Spleen (tissue), 11 donors: ENCODE data around the gene FAM193A. TPM values are rescaled to one million over a fixed set of nuclear protein-coding genes. Genes with fewer than 3 reads are reported as not detected.
"Not testable (repeated sequence)": the region's sequence is repeated elsewhere in the genome, so short reads cannot be mapped to it uniquely, and the experiment has no call there.

ENCODE experiments used
- DNase-seq: peaks from one replicate; pipeline ENCODE4 v3.0.0-alpha.2; 2020
- H3K27ac ChIP-seq, 8 donors: fragments of 200-600 bp; sonication (generic) in 7 of 8; 1 replicate in 4 of 8; 2 replicates in 4 of 8; pipeline versions ENCODE4 v1.5.0 to v1.8.0; 2016 to 2021; ENCODE audit warnings: inconsistent platforms in 4 of 8, mild to moderate bottlenecking in 4 of 8, moderate library complexity in 1 of 8
- H3K27me3 ChIP-seq, 7 donors: fragments of 200-600 bp; sonication (generic) in 6 of 7; replicated peaks in 1 of 7; 1 replicate in 4 of 7; 2 replicates in 3 of 7; pipeline versions ENCODE4 v1.5.0 to v1.8.0; 2016 to 2021; ENCODE audit warnings: inconsistent platforms in 3 of 7, mild to moderate bottlenecking in 1 of 7
- H3K36me3 ChIP-seq, 6 donors: fragments of 200-600 bp; sonication (generic) in 5 of 6; 1 replicate in 4 of 6; 2 replicates in 2 of 6; pipeline versions ENCODE4 v1.5.0 to v1.8.0; 2016 to 2021; ENCODE audit warnings: inconsistent platforms in 2 of 6
- H3K4me1 ChIP-seq, 6 donors: fragments of 200-600 bp; sonication (generic) in 5 of 6; 1 replicate in 3 of 6; 2 replicates in 3 of 6; pipeline versions ENCODE4 v1.5.0 to v1.8.0; 2016 to 2021; ENCODE audit warnings: inconsistent platforms in 3 of 6
- H3K4me3 ChIP-seq, 8 donors: fragments of 200-600 bp; sonication (generic) in 7 of 8; 1 replicate in 4 of 8; 2 replicates in 4 of 8; pipeline versions ENCODE4 v1.5.0 to v1.8.0; 2016 to 2021; ENCODE audit warnings: inconsistent platforms in 4 of 8, mild to moderate bottlenecking in 4 of 8, moderate library complexity in 2 of 8
- H3K9me3 ChIP-seq, 8 donors: fragments of 200-600 bp; sonication (generic) in 7 of 8; 1 replicate in 4 of 8; 2 replicates in 4 of 8; pipeline versions ENCODE4 v1.5.0 to v1.8.0; 2016 to 2021; ENCODE audit warnings: inconsistent platforms in 4 of 8
- CTCF ChIP-seq, 11 experiments: fragments of 200-600 bp in 7 of 11; fragments of 450-650 bp in 4 of 11; sonication (generic) in 4 of 11; IDR thresholded peaks in 8 of 11; conservative IDR thresholded peaks in 3 of 11; 1 replicate in 7 of 11; 2 replicates in 4 of 11; pipeline versions ENCODE4 v1.4.0 to v1.8.0; 2016 to 2021; ENCODE audit warnings: antibody characterized with exemption in 11 of 11, inconsistent platforms in 4 of 11, mild to moderate bottlenecking in 1 of 11
- POLR2A ChIP-seq, 3 donors: fragments of 450-650 bp; IDR thresholded peaks; one replicate each; pipeline ENCODE4 v1.5.1; 2017; ENCODE audit warnings: antibody characterized with exemption in 3 of 3, mild to moderate bottlenecking in 1 of 3
- POLR2AphosphoS5 ChIP-seq, 3 donors: sonication (generic); formaldehyde crosslinking; IDR thresholded peaks; one replicate each; pipeline ENCODE4 v1.5.1; 2017; ENCODE audit warnings: antibody characterized with exemption in 3 of 3
- WGBS, 5 donors: extraction: QIAGEN DNeasy Blood & Tissue Kit in 3 of 5; methylation state at CpG; one replicate each; pipeline versions ENCODE4 v1.1.5 to v1.1.7; 2013 to 2018; 5-methylcytosine and 5-hydroxymethylcytosine counted together
- intact Hi-C: fragments of 100-400 bp; cut with DNase I; formaldehyde crosslinking; loops from one replicate; pipeline ENCODE4 v1.15.0; 2023; ENCODE audit warnings: low total_unique reads
- polyA plus RNA-seq, 3 donors: library from polyadenylated mRNA; stranded (reverse); fragments of 200-250 nt; gene quantifications; one replicate each; pipeline ENCODE4 v1.2.1, GENCODE V29; 2013
- total RNA-seq, 7 donors: library from RNA; depleted of rRNA in 3 of 7; stranded (reverse); fragments of >200 nt in 3 of 7; fragmentation: NEBNext Ultra II Directional in 4 of 7; extraction: Animal tissue kit (Norgen Biotek cat#: 25700) in 4 of 7; gene quantifications; one replicate each; pipeline versions ENCODE4 v1.1.0 to v1.2.1, GENCODE V29; 2016 to 2021
- donor health status: healthy with polysubstance abuse.
- donor health status: DM: no; HTN: no; CAD: no; lungs with moderate emphysema.
- donor health status: DM: no; HTN: no; CAD: no.
- donor health status: Bipolar disorder and iron deficiency.
- donor health status: healthy.
- donor health status: DM: no; HTN: no; CAD: no.
- donor health status: DM: yes; HTN: yes; CAD: no.

The FAM193A gene
- total and polyA plus RNA-seq, 10 donors: 6.2 to 37.7 (median 31.6) TPM

GRCh38 chr4:2511645-2512131, 24.8 kb upstream of the FAM193A start:
- WGBS, 5 donors: 58 to 71% (median 68%) methylated on average over 8 to 9 of the region's 9 CpGs
- intact Hi-C loops: no loop called here
- no peak for DNase-seq
- Histone ChIP-seq H3K27ac (peak overlapping the region in 4 of 8 donors; percentile 41 to 72 (median 55)), H3K36me3 (peaks cover 4 to 97% (median 78%) of the 10 kb centered on the region in 6 donors), H3K27me3 (no peaks in the 10 kb centered on the region), H3K4me1 (peaks cover 0 to 23% (median 3%) of the 10 kb centered on the region in 6 donors), H3K9me3 (no peaks in the 10 kb centered on the region), H3K4me3 (no peak overlapping the region)
- no peak for TF ChIP-seq CTCF (IDR thresholded peaks at IDR 0.05 in 8 of 11, conservative IDR thresholded peaks at IDR 0.05 in 3 of 11)
- no peak for TF ChIP-seq POLR2A (IDR thresholded peaks at IDR 0.05)
- peak in 2 of 3 donors; percentile 19 to 22 for TF ChIP-seq POLR2AphosphoS5 (IDR thresholded peaks at IDR 0.05)

GRCh38 chr4:2512396-2513135, 23.9 kb upstream of the FAM193A start:
- no peak for TF ChIP-seq CTCF (IDR thresholded peaks at IDR 0.05 in 8 of 11, conservative IDR thresholded peaks at IDR 0.05 in 3 of 11)
- TF ChIP-seq POLR2A (IDR thresholded peaks at IDR 0.05): no peak
- peak in 1 of 3 donors; percentile 26 for TF ChIP-seq POLR2AphosphoS5 (IDR thresholded peaks at IDR 0.05)
- Histone ChIP-seq H3K4me1 (peaks cover 0 to 23% (median 3%) of the 10 kb centered on the region in 6 donors), H3K9me3 (no peaks in the 10 kb centered on the region), H3K27me3 (no peaks in the 10 kb centered on the region), H3K4me3 (no peak overlapping the region), H3K27ac (peak overlapping the region in 5 of 8 donors; percentile 4 to 72 (median 52)), H3K36me3 (peaks cover 4 to 97% (median 74%) of the 10 kb centered on the region in 6 donors)
- WGBS, 5 donors: 92 to 95% (median 94%) methylated on average over 15 of the region's 15 CpGs
- intact Hi-C loops: no loop called here
- no peak for DNase-seq

- H3K9me3 ChIP-seq, H3K4me3 ChIP-seq, DNase-seq, H3K27me3 ChIP-seq, H3K27ac ChIP-seq, intact Hi-C loops: not testable (repeated sequence)
- Histone ChIP-seq H3K4me1 (peaks cover 0 to 23% (median 3%) of the 10 kb centered on the region in 6 donors), H3K36me3 (peaks cover 4 to 94% (median 63%) of the 10 kb centered on the region in 6 donors)
- WGBS, 5 donors: 81 to 98% (median 90%) methylated on average over 9 of the region's 9 CpGs
Measured at GRCh38 chr4:2514193-2514592, 22.3 kb upstream of the FAM193A start.

- H3K27me3 ChIP-seq, H3K9me3 ChIP-seq, H3K4me3 ChIP-seq, H3K27ac ChIP-seq, DNase-seq, intact Hi-C loops: not testable (repeated sequence)
- H3K36me3 ChIP-seq: peaks cover 4 to 94% (median 56%) of the 10 kb centered on the region in 6 donors
- WGBS, 5 donors: 87 to 93% (median 90%) methylated on average over 11 of the region's 11 CpGs
- H3K4me1 ChIP-seq: peaks cover 0 to 21% (median 3%) of the 10 kb centered on the region in 6 donors
Measured at GRCh38 chr4:2514944-2515343, 21.5 kb upstream of the FAM193A start.

- DNase-seq: no peak
- intact Hi-C loops: no loop called here
- H3K36me3 ChIP-seq: peaks cover 4 to 87% (median 50%) of the 10 kb centered on the region in 6 donors
- no peaks in the 10 kb centered on the region for H3K9me3 ChIP-seq
- H3K27ac ChIP-seq: peak overlapping the region in 2 of 8 donors; percentile 4 to 38
- no peak for TF ChIP-seq POLR2A (IDR thresholded peaks at IDR 0.05)
- TF ChIP-seq POLR2AphosphoS5 (IDR thresholded peaks at IDR 0.05): no peak
- TF ChIP-seq CTCF (IDR thresholded peaks at IDR 0.05 in 8 of 11, conservative IDR thresholded peaks at IDR 0.05 in 3 of 11): no peak
- no peak overlapping the region for H3K4me3 ChIP-seq
- WGBS, 5 donors: 79 to 91% (median 87%) methylated on average over 4 of the region's 4 CpGs
- no peaks in the 10 kb centered on the region for H3K27me3 ChIP-seq
- H3K4me1 ChIP-seq: peaks cover 0 to 10% (median 3%) of the 10 kb centered on the region in 6 donors
Measured at GRCh38 chr4:2515830-2516550, 20.5 kb upstream of the FAM193A start.
